Measurements from ENCODE around the gene ACTL8.

ACTL8 gene

DNA sequence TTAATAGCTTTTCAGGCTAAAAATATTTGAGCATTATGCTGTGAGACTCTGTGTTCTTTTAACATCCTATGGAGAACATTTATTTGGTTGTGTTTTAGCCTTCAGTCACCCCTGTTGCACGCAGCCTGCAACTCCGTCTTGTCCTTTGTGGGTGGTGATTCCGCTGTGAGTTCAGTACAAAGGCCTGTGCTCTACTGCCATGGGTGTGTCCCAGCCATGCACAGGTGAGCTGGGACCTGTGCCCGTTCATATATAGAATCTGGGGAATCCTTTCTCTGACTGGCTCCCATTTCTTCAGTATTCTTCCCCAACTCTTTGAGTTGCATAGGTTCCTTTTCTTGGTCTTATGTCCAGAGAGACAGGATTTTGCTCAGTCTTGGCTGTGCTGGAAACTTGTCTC is 61.4 kb downstream of the ACTL8 start:
- FAIRE-seq: no peak
- TF ChIP-seq, protein P1, sequence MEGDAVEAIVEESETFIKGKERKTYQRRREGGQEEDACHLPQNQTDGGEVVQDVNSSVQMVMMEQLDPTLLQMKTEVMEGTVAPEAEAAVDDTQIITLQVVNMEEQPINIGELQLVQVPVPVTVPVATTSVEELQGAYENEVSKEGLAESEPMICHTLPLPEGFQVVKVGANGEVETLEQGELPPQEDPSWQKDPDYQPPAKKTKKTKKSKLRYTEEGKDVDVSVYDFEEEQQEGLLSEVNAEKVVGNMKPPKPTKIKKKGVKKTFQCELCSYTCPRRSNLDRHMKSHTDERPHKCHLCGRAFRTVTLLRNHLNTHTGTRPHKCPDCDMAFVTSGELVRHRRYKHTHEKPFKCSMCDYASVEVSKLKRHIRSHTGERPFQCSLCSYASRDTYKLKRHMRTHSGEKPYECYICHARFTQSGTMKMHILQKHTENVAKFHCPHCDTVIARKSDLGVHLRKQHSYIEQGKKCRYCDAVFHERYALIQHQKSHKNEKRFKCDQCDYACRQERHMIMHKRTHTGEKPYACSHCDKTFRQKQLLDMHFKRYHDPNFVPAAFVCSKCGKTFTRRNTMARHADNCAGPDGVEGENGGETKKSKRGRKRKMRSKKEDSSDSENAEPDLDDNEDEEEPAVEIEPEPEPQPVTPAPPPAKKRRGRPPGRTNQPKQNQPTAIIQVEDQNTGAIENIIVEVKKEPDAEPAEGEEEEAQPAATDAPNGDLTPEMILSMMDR (IDR thresholded peaks at IDR 0.05; ENCODE audit: insufficient read depth, missing control alignments): no peak
- DNase-seq (ENCODE audit: insufficient read length, low spot score): no peak

DNA sequence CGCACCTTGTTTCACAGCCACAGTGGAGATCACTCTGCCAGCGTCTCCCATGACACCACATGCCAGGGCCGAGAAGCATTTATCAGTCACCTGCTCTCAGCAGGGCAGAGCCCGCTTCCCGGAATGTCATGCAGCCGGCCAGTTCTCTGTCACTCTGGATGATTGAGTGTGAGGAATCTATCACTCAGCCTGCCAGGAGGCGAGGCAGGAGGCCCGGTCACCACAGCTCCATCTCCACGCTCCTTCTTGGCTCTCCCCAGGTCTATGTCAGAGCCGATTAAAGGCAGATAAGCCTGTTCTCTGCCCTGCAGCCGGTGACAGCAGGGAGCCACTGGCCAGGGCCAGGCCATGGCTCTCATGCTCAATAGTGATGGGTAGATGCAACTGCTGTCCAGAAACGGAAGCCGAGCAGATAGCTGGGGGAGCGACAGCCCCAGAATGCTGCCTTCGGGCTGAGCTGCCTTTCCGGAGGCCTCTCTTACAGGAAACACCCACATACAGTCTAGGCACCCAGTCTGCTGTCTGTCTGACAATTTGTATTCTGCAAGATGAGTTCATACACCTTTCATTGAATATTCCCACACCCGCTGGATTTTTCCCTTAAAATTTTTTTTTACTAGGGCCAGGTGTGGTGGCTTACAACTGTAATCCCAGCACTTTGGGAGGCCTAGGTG is 64.1 kb downstream of the ACTL8 start:
- no peak for FAIRE-seq
- DNase-seq (ENCODE audit: insufficient read length, low spot score): no peak
- TF ChIP-seq, protein P1 (IDR thresholded peaks at IDR 0.05; ENCODE audit: insufficient read depth, missing control alignments): no peak

DNA sequence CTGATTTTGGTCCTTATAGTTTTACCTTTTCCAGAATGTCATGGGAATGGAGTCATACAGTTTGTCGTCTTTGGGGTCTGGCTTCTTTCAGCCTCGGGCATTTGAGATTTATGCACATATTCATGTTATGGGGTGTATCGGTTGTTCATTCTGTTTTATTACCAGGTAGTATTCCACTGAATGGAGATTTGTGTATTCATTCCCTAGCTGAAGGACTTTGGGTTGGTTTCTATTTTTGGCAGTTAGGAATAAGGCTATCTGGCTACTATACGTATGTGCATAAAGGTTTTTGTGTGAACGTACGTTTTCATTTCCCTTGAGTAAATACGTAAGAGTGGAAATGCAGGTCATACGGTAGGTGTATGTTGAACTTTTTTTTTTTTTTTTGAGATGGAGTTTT is 65.1 kb downstream of the ACTL8 start:
- TF ChIP-seq, protein P1 (IDR thresholded peaks at IDR 0.05; ENCODE audit: insufficient read depth, missing control alignments): no peak
- FAIRE-seq (no peak), DNase-seq (ENCODE audit: insufficient read length, low spot score) (no peak)

DNA sequence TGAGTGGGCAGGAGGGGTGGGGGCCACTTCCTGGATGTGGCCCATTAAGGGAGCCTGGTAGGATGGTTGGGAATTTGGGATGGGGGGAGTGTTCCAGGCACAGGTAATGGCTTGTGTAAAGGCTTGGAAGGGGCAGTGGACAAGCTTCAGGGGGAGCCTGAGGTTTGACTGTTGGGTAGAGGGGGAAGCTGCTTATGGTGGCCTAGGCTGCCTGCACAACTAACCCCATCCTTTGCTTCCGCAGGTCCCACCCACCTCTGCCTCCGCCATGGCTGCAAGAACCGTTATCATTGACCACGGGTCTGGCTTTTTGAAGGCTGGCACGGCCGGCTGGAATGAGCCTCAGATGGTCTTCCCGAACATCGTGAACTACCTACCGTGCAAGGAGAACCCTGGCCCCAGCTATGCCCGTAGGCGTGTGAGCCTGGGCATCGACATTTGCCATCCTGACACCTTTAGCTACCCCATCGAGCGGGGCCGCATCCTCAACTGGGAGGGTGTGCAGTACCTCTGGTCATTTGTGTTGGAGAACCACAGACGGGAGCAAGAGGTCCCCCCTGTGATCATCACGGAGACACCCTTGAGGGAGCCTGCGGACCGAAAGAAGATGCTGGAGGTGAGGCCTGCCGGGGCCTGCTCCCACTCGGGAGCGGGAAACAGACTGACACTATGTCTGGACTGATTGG is 67.8 kb downstream of the ACTL8 start:
- no peak for DNase-seq (ENCODE audit: insufficient read length, low spot score)
- TF ChIP-seq, protein P1 (IDR thresholded peaks at IDR 0.05; ENCODE audit: insufficient read depth, missing control alignments): no peak
- FAIRE-seq: no peak

DNA sequence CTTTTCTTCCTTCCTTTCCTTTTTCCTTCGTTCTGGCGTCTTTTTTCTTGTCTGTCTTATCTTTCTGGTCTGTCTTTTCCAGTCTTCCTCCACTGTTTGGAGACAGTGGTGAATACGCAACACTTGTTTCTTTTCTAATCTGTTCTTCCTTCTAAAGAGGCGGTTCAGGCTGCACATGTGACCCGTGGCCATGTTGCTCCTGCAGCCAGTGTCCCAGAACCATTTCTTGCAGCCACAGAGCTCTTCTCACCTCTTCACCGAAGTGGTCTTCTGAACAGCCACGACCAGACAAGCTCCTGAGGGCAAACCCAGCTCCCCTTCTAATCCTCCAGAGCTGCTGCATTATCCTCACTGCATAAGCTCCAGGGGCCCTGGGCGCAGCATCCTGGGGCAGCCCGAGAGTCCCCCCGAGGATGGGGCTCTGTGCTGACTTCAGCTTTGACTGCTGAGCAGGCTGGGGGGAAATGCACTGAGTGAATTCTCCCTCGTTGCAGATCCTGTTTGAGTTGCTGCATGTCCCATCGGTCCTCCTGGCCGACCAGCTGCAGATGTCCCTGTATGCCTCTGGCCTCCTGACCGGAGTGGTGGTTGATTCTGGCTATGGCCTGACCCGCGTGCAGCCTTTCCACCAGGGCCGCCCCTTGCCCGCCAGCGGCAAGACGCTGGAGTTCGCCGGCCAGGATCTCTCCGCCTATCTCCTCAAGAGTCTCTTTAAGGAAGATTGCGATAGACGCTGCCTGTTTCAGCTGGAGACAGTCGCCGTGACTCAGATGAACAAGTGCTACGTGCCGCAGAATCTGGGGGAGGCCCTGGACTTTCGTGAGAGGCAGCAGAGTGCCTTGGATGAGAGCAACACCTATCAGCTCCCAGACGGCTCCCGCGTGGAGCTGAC is 70.4 kb downstream of the ACTL8 start:
- no peak for FAIRE-seq
- no peak for DNase-seq (ENCODE audit: insufficient read length, low spot score)
- TF ChIP-seq, protein P1 (IDR thresholded peaks at IDR 0.05; ENCODE audit: insufficient read depth, missing control alignments): no peak

DNA sequence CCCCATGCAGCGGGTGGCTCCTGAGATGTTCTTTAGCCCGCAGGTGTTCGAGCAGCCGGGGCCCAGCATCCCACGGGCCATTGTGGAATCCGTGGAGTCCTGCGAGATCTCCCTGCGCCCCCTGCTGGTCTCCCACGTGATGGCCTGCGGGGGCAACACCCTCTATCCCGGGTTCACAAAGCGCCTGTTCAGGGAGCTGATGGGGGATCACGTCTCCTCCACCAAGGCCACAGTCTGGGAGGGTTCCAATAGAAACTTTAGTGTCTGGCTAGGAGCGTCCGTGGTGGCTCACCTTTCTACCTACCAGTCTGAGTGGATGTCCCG is 71.0 kb downstream of the ACTL8 start:
- DNase-seq (ENCODE audit: insufficient read length, low spot score) (no peak), FAIRE-seq (no peak)
- TF ChIP-seq, protein P1 (IDR thresholded peaks at IDR 0.05; ENCODE audit: insufficient read depth, missing control alignments): peak; percentile 50

All from D721Med (cell line).